K562 (cell line): ENCODE results near the gene SYCN.

Experiments used
- BHLHE40 ChIP-seq: IDR thresholded peaks from 2 replicates; pipeline ENCODE4 v1.6.1; 2011; ENCODE audit warnings: low read length, improper control_type of control experiment
- RNF2 ChIP-seq: sonication (generic); IDR thresholded peaks from 2 replicates; pipeline ENCODE4 v1.6.1; 2016
- YY1 ChIP-seq, 3 experiments: IDR thresholded peaks; 2 replicates each; pipeline ENCODE4 v1.6.1; 2011; ENCODE audit warnings: low read length in 2 of 3, mild to moderate bottlenecking in 2 of 3, moderate library complexity in 2 of 3, borderline replicate concordance in 1 of 3, control low read depth in 1 of 3, low read depth in 1 of 3; ENCODE audit not compliant: insufficient read depth in 3 of 3, insufficient replicate concordance in 2 of 3, control insufficient read depth in 1 of 3, insufficient read length in 1 of 3; ENCODE audit errors: extremely low read depth in 1 of 3
- TF ChIP-seq, protein P1 (sequence below): fragments of 450-650 bp; IDR thresholded peaks from 2 replicates; pipeline ENCODE4 v1.6.1; 2016; ENCODE audit warnings: antibody characterized with exemption
- TF ChIP-seq, protein P2 (sequence below): sonication (generic); formaldehyde crosslinking; IDR thresholded peaks from 2 replicates; pipeline ENCODE4 v1.8.1; 2023; ENCODE audit warnings: mild to moderate bottlenecking, missing genetic modification reagents

DNA sequence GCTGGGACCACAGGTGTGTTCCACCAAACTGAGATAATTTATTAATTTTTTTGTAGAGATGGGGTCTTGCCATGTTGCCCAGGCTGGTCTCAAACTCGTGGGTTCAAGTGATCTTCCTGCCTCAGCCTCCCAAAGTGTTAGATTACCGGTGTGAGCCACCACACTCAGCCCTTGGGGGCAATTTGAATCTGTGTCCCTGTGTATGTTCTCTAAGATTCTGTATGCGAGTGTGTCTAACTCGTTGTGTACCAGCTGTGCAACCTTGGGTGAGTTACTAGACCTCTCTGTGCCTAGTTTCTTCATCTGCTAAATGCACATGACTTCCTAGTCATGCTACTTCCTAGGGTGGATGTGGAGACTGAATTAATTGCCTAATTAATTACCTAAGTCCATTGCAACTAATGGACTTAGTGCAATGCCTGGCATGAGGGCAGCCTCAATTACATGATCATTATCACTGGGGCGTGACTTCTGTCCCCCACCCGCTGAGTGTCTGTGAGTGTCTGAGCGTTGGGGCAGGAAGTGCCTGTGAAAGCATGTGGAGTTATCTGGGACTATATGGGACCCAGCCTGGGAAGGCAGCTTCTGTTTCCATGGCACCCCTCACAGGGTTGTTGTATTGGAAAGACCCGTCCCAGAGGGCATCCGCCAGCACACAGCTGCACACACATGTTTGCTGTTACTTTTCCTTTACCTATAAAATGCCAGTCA, 9.1 kb downstream of the SYCN start:
- TF ChIP-seq, protein P1, sequence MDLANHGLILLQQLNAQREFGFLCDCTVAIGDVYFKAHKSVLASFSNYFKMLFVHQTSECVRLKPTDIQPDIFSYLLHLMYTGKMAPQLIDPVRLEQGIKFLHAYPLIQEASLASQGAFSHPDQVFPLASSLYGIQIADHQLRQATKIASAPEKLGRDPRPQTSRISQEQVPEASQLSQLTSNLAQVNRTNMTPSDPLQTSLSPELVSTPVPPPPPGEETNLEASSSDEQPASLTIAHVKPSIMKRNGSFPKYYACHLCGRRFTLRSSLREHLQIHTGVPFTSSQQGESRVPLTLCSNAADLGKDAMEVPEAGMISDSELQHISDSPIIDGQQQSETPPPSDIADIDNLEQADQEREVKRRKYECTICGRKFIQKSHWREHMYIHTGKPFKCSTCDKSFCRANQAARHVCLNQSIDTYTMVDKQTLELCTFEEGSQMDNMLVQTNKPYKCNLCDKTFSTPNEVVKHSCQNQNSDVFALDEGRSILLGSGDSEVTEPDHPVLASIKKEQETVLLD = no peak
- TF ChIP-seq RNF2 = no peak
- TF ChIP-seq, protein P2, sequence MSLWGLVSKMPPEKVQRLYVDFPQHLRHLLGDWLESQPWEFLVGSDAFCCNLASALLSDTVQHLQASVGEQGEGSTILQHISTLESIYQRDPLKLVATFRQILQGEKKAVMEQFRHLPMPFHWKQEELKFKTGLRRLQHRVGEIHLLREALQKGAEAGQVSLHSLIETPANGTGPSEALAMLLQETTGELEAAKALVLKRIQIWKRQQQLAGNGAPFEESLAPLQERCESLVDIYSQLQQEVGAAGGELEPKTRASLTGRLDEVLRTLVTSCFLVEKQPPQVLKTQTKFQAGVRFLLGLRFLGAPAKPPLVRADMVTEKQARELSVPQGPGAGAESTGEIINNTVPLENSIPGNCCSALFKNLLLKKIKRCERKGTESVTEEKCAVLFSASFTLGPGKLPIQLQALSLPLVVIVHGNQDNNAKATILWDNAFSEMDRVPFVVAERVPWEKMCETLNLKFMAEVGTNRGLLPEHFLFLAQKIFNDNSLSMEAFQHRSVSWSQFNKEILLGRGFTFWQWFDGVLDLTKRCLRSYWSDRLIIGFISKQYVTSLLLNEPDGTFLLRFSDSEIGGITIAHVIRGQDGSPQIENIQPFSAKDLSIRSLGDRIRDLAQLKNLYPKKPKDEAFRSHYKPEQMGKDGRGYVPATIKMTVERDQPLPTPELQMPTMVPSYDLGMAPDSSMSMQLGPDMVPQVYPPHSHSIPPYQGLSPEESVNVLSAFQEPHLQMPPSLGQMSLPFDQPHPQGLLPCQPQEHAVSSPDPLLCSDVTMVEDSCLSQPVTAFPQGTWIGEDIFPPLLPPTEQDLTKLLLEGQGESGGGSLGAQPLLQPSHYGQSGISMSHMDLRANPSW (CRISPR knock-in tag) = no peak
- TF ChIP-seq YY1 (IDR thresholded peaks at IDR 0.05; ENCODE audit: borderline replicate concordance in 1 of 3, control insufficient read depth in 1 of 3, extremely low read depth in 1 of 3, insufficient read depth in 3 of 3, insufficient read length in 1 of 3, insufficient replicate concordance in 2 of 3, low read depth in 1 of 3, low read length in 2 of 3) = no peak
- no peak for TF ChIP-seq BHLHE40
